ENCODE results near the gene NRXN3.

The NRXN3 gene

GRCh38 chr14:79057333-79057732 is 887.2 kb downstream of the NRXN3 start:
- Histone ChIP-seq H3K79me2 (ENCODE audit: insufficient read depth, low read length) (no peaks in the 10 kb centered on the region), H3K4me3 (ENCODE audit: insufficient read depth, low read length, poor library complexity, severe bottlenecking) (no peak overlapping the region), H3F3A (ENCODE audit: insufficient read depth) (no peaks in the 10 kb centered on the region), H3K36me3 (ENCODE audit: low read length) (no peaks in the 10 kb centered on the region), H3K9me3 (ENCODE audit: insufficient read depth, low read length) (no peaks in the 10 kb centered on the region), H3K9ac (ENCODE audit: low read length) (no peak overlapping the region), H4K20me1 (ENCODE audit: low read depth, low read length) (no peaks in the 10 kb centered on the region), H2AFZ (ENCODE audit: low read depth, low read length, severe bottlenecking) (no peak overlapping the region), H3K4me2 (ENCODE audit: low read depth, low read length, poor library complexity, severe bottlenecking) (no peak overlapping the region), H3K9me2 (replicated peaks; ENCODE audit: insufficient read depth, low read length) (no peaks in the 10 kb centered on the region), H3K27ac (ENCODE audit: low read depth, low read length) (no peak overlapping the region), H3K27me3 (ENCODE audit: low read length) (no peaks in the 10 kb centered on the region)
- TF ChIP-seq CTCF (IDR thresholded peaks at IDR 0.05; ENCODE audit: insufficient read depth, low read length, poor library complexity, severe bottlenecking) (no peak), EZH2phosphoT487 (conservative IDR thresholded peaks at IDR 0.05; ENCODE audit: low read length) (no peak)

GRCh38 chr14:79062226-79062625 is 892.1 kb downstream of the NRXN3 start:
- H4K20me1 ChIP-seq (ENCODE audit: low read depth, low read length) = no peaks in the 10 kb centered on the region
- H2AFZ ChIP-seq (ENCODE audit: low read depth, low read length, severe bottlenecking) = no peak overlapping the region
- no peaks in the 10 kb centered on the region for H3K36me3 ChIP-seq (ENCODE audit: low read length)
- no peak overlapping the region for H3K27ac ChIP-seq (ENCODE audit: low read depth, low read length)
- no peaks in the 10 kb centered on the region for H3K9me3 ChIP-seq (ENCODE audit: insufficient read depth, low read length)
- no peaks in the 10 kb centered on the region for H3K79me2 ChIP-seq (ENCODE audit: insufficient read depth, low read length)
- no peak overlapping the region for H3K4me3 ChIP-seq (ENCODE audit: insufficient read depth, low read length, poor library complexity, severe bottlenecking)
- no peaks in the 10 kb centered on the region for H3F3A ChIP-seq (ENCODE audit: insufficient read depth)
- TF ChIP-seq EZH2phosphoT487 (conservative IDR thresholded peaks at IDR 0.05; ENCODE audit: low read length) = no peak
- TF ChIP-seq CTCF (IDR thresholded peaks at IDR 0.05; ENCODE audit: insufficient read depth, low read length, poor library complexity, severe bottlenecking) = no peak
- H3K4me2 ChIP-seq (ENCODE audit: low read depth, low read length, poor library complexity, severe bottlenecking) = no peak overlapping the region
- no peaks in the 10 kb centered on the region for H3K27me3 ChIP-seq (ENCODE audit: low read length)
- no peak overlapping the region for H3K9ac ChIP-seq (ENCODE audit: low read length)
- no peaks in the 10 kb centered on the region for H3K9me2 ChIP-seq (replicated peaks; ENCODE audit: insufficient read depth, low read length)

- no peak for TF ChIP-seq EZH2phosphoT487 (conservative IDR thresholded peaks at IDR 0.05; ENCODE audit: low read length)
- TF ChIP-seq CTCF (IDR thresholded peaks at IDR 0.05; ENCODE audit: insufficient read depth, low read length, poor library complexity, severe bottlenecking) = no peak
Measured at GRCh38 chr14:79064214-79064613, 894.0 kb downstream of the NRXN3 start.

More at GRCh38 chr14:79064214-79064613, 894.0 kb downstream of the NRXN3 start:
- Histone ChIP-seq H3K36me3 (ENCODE audit: low read length) (no peaks in the 10 kb centered on the region), H4K20me1 (ENCODE audit: low read depth, low read length) (no peaks in the 10 kb centered on the region), H3K4me2 (ENCODE audit: low read depth, low read length, poor library complexity, severe bottlenecking) (no peak overlapping the region), H3K4me3 (ENCODE audit: insufficient read depth, low read length, poor library complexity, severe bottlenecking) (no peak overlapping the region), H3K27ac (ENCODE audit: low read depth, low read length) (no peak overlapping the region), H3F3A (ENCODE audit: insufficient read depth) (no peaks in the 10 kb centered on the region), H3K9ac (ENCODE audit: low read length) (no peak overlapping the region), H3K79me2 (ENCODE audit: insufficient read depth, low read length) (no peaks in the 10 kb centered on the region), H3K9me3 (ENCODE audit: insufficient read depth, low read length) (no peaks in the 10 kb centered on the region), H2AFZ (ENCODE audit: low read depth, low read length, severe bottlenecking) (no peak overlapping the region), H3K27me3 (ENCODE audit: low read length) (no peaks in the 10 kb centered on the region), H3K9me2 (replicated peaks; ENCODE audit: insufficient read depth, low read length) (no peaks in the 10 kb centered on the region)
